HCT116 (cell line): ENCODE data around the gene ENTPD3. TPM values are rescaled to one million over a fixed set of nuclear protein-coding genes. Genes with fewer than 3 reads are reported as not detected.

Experiments used
- ATAC-seq: fragments of 200-7000 bp; cut with Tn5 transposase; 2 replicates; pipeline ENCODE4 v1.9.1; 2020; ENCODE audit warnings: mild to moderate bottlenecking, moderate library complexity
- BruUV-seq: library from RNA; stranded (reverse); fragments of 400-500 nt; replicated peaks from 2 replicates; lab custom pipeline; 2021; lab: Mats Ljungman, UMichigan
- CTCF ChIA-PET: fragments of 300-600 bp; sonication (Branson Sonifier 250); formaldehyde crosslinking; loops from one replicate; lab custom pipeline; 2021; ENCODE audit warnings: antibody characterized with exemption; lab: Charles Lee
- POLR2A ChIA-PET: fragments of 300-600, 350-600 bp; sonication (Branson Sonifier 250); formaldehyde crosslinking; loops from one replicate; lab custom pipeline; 2021; ENCODE audit warnings: antibody characterized with exemption; lab: Charles Lee
- RAD21 ChIA-PET, 2 experiments: fragments of 300-600 bp; sonication (Branson Sonifier 250); formaldehyde crosslinking; loops; one replicate each; lab custom pipeline; 2023; ENCODE audit warnings: low total read pairs in 2 of 2; ENCODE audit not compliant: uncharacterized antibody in 2 of 2, unreplicated experiment in 2 of 2, low non-redundant PET in 1 of 2; lab: Charles Lee
- DNase-seq: peaks from one replicate; pipeline ENCODE4 v3.0.0-alpha.2; 2010; ENCODE audit warnings: low read depth, low spot score
- H2AFZ ChIP-seq: fragments of 200-600 bp; shearing (Covaris generic), sonication (generic); 2 replicates; pipeline ENCODE4 v1.6.1; 2017; ENCODE audit warnings: low read depth, mixed run types, mixed read lengths, antibody characterized with exemption, low read length; ENCODE audit not compliant: poor library complexity, severe bottlenecking
- H3K27ac ChIP-seq: 2 replicates; pipeline ENCODE4 v1.5.1; 2012; ENCODE audit warnings: low read depth, low read length
- H3K27me3 ChIP-seq: fragments of 200-600 bp; sonication (generic); 2 replicates; pipeline ENCODE4 v1.6.1; 2016; ENCODE audit warnings: mixed run types, low read length, mixed read lengths; ENCODE audit not compliant: insufficient read depth
- H3K36me3 ChIP-seq, 2 experiments: fragments of 200-500 bp in 1 of 2; fragments of 200-600 bp in 1 of 2; sonication (Bioruptor generic) in 1 of 2; sonication (generic) in 1 of 2; 2 replicates each; pipeline versions ENCODE4 v1.5.1 to v1.6.1; 2014 to 2016; ENCODE audit warnings: low read length in 2 of 2, inconsistent platforms in 1 of 2, mixed read lengths in 1 of 2, mixed run types in 1 of 2; ENCODE audit not compliant: insufficient read depth in 2 of 2, control insufficient read depth in 1 of 2
- H3K4me1 ChIP-seq, 2 experiments: fragments of 200-600 bp in 1 of 2; sonication (generic) in 1 of 2; 2 replicates each; pipeline versions ENCODE4 v1.5.1 to v1.6.1; 2012 to 2017; ENCODE audit warnings: low read length in 2 of 2, inconsistent platforms in 1 of 2, mild to moderate bottlenecking in 1 of 2, mixed read lengths in 1 of 2, mixed run types in 1 of 2, moderate library complexity in 1 of 2; ENCODE audit not compliant: insufficient read depth in 2 of 2, control insufficient read depth in 1 of 2
- H3K4me2 ChIP-seq: fragments of 200-600 bp; sonication (generic); 2 replicates; pipeline ENCODE4 v1.6.1; 2017; ENCODE audit warnings: mixed run types, low read length, mixed read lengths
- H3K4me3 ChIP-seq, 2 experiments: fragments of 200-600 bp in 1 of 2; sonication (generic) in 1 of 2; replicated peaks in 1 of 2; 2 replicates each; pipeline ENCODE4 v1.5.1; 2011 to 2016; ENCODE audit warnings: low read length in 2 of 2, control low read depth in 1 of 2, low read depth in 1 of 2, mild to moderate bottlenecking in 1 of 2, mixed read lengths in 1 of 2, mixed run types in 1 of 2
- H3K79me2 ChIP-seq: fragments of 200-600 bp; sonication (generic); 2 replicates; pipeline ENCODE4 v1.6.1; 2017; ENCODE audit warnings: mild to moderate bottlenecking, mixed run types, low read length, moderate library complexity, mixed read lengths; ENCODE audit not compliant: insufficient read depth
- H3K9ac ChIP-seq: fragments of 200-600 bp; sonication (generic); 2 replicates; pipeline ENCODE4 v1.6.1; 2016; ENCODE audit warnings: low read length, mixed read lengths
- H3K9me2 ChIP-seq: fragments of 200-600 bp; sonication (generic), shearing (Covaris generic); 2 replicates; pipeline ENCODE4 v1.6.1; 2017; ENCODE audit warnings: mixed run types, mild to moderate bottlenecking, moderate library complexity; ENCODE audit not compliant: insufficient read depth
- H3K9me3 ChIP-seq, 2 experiments: fragments of 200-500 bp in 1 of 2; fragments of 200-600 bp in 1 of 2; sonication (Bioruptor generic) in 1 of 2; sonication (generic) in 1 of 2; 2 replicates each; pipeline ENCODE4 v1.6.1; 2014 to 2017; ENCODE audit warnings: low read length in 2 of 2, mixed read lengths in 2 of 2, inconsistent platforms in 1 of 2, low read depth in 1 of 2, mild to moderate bottlenecking in 1 of 2, mixed run types in 1 of 2, moderate library complexity in 1 of 2; ENCODE audit not compliant: control insufficient read depth in 1 of 2, insufficient read depth in 1 of 2
- H4K20me1 ChIP-seq: fragments of 200-600 bp; sonication (generic), shearing (Covaris generic); 2 replicates; pipeline ENCODE4 v1.6.1; 2017; ENCODE audit warnings: mixed run types, mild to moderate bottlenecking, moderate library complexity; ENCODE audit not compliant: insufficient read depth
- ATF3 ChIP-seq: IDR thresholded peaks from 2 replicates; pipeline ENCODE4 v1.6.1; 2012
- CEBPB ChIP-seq: IDR thresholded peaks from 2 replicates; pipeline ENCODE4 v1.6.1; 2012; ENCODE audit warnings: low read depth
- EZH2 ChIP-seq: fragments of 200-600 bp; sonication (generic); IDR thresholded peaks from 2 replicates; pipeline ENCODE4 v1.6.1; 2017; ENCODE audit warnings: antibody characterized with exemption, mixed run types
- ZNF274 ChIP-seq: fragments of 200-500 bp; sonication (Bioruptor generic); IDR thresholded peaks from 2 replicates; pipeline ENCODE4 v1.6.1; 2014; ENCODE audit warnings: mild to moderate bottlenecking, low read depth, low read length, inconsistent platforms
- intact Hi-C: fragments of 100-400 bp; cut with micrococcal nuclease; formaldehyde crosslinking; loops from 2 replicates; pipeline ENCODE4 v1.10.0; 2022
- total RNA-seq: library from RNA; stranded (reverse); gene quantifications from one replicate; pipeline ENCODE4 v1.2.1, GENCODE V29; 2021; ENCODE audit not compliant: unreplicated experiment
- TF ChIP-seq, protein P1 (sequence below): IDR thresholded peaks from 2 replicates; pipeline ENCODE4 v1.6.1; 2012; ENCODE audit warnings: low read depth

ENTPD3 gene
- total RNA-seq, 1 experiment from 2014 or later = not detected

DNA sequence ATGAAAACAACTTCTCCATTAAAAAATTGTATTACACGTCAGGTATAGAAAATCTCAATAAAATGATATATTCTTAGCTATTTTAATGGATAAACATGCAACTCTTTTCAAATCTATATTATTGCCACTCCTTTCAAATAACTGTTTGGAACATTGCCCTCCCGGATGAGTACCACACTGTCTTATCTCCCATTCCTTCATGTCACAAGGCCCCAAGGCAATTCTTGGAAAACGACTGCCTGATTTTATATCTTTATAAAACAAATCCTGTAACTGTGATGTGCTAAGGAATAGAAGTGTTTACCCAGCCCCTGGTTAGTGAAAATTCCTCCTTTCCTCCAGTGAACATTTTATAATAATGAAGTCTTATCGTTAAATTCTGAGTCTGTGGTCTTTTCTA is 83.7 kb downstream of the ENTPD3 start:
- no peak for ATAC-seq
- Histone ChIP-seq H3K4me3 (no peak overlapping the region), H3K27me3 (no peaks in the 10 kb centered on the region), H3K9me3 (no peaks in the 10 kb centered on the region), H3K9ac (no peak overlapping the region), H2AFZ (no peak overlapping the region), H3K4me2 (no peak overlapping the region), H3K9me2 (no peaks in the 10 kb centered on the region), H3K36me3 (peaks cover 0 to 22% of the 10 kb centered on the region in 2 experiments; a peak in 3 of 4 replicates), H3K27ac (no peak overlapping the region), H3K4me1 (no peaks in the 10 kb centered on the region), H3K79me2 (0 out of 2 replicates have a peak, but pooled peaks cover 2% of the 10 kb centered on the region), H4K20me1 (0 out of 2 replicates have a peak, but pooled peaks cover 10% of the 10 kb centered on the region)
- ChIA-PET CTCF (no interaction called here), POLR2A (no interaction called here), RAD21 (no interaction called here)
- intact Hi-C loops = no loop called here
- no TSS peak for BruUV-seq
- no peak for DNase-seq
- TF ChIP-seq EZH2 (no peak), CEBPB (no peak), ATF3 (no peak), ZNF274 (no peak)
- TF ChIP-seq, protein P1, sequence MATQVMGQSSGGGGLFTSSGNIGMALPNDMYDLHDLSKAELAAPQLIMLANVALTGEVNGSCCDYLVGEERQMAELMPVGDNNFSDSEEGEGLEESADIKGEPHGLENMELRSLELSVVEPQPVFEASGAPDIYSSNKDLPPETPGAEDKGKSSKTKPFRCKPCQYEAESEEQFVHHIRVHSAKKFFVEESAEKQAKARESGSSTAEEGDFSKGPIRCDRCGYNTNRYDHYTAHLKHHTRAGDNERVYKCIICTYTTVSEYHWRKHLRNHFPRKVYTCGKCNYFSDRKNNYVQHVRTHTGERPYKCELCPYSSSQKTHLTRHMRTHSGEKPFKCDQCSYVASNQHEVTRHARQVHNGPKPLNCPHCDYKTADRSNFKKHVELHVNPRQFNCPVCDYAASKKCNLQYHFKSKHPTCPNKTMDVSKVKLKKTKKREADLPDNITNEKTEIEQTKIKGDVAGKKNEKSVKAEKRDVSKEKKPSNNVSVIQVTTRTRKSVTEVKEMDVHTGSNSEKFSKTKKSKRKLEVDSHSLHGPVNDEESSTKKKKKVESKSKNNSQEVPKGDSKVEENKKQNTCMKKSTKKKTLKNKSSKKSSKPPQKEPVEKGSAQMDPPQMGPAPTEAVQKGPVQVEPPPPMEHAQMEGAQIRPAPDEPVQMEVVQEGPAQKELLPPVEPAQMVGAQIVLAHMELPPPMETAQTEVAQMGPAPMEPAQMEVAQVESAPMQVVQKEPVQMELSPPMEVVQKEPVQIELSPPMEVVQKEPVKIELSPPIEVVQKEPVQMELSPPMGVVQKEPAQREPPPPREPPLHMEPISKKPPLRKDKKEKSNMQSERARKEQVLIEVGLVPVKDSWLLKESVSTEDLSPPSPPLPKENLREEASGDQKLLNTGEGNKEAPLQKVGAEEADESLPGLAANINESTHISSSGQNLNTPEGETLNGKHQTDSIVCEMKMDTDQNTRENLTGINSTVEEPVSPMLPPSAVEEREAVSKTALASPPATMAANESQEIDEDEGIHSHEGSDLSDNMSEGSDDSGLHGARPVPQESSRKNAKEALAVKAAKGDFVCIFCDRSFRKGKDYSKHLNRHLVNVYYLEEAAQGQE = no peak
